Astrocyte of the spinal cord (primary cell): Measurements from ENCODE around the gene FDXR.

ENCODE experiments used
- DNase-seq: peaks from one replicate; pipeline ENCODE4 v3.0.0; 2011; ENCODE audit warnings: low read depth, low spot score
- H3K4me3 ChIP-seq: 2 replicates; pipeline ENCODE4 v1.5.1; 2011; ENCODE audit warnings: low read depth, mild to moderate bottlenecking, low read length, moderate library complexity
- in situ Hi-C: cut with HindIII; loops from 2 replicates; pipeline ENCODE4 v1.10.0; 2017; ENCODE audit warnings: low sequenced_read_pairs
- TF ChIP-seq, protein P1 (sequence below): IDR thresholded peaks from 2 replicates; pipeline ENCODE4 v1.5.1; 2012; ENCODE audit warnings: low read depth, mild to moderate bottlenecking, low read length, inconsistent platforms

The FDXR gene

DNA sequence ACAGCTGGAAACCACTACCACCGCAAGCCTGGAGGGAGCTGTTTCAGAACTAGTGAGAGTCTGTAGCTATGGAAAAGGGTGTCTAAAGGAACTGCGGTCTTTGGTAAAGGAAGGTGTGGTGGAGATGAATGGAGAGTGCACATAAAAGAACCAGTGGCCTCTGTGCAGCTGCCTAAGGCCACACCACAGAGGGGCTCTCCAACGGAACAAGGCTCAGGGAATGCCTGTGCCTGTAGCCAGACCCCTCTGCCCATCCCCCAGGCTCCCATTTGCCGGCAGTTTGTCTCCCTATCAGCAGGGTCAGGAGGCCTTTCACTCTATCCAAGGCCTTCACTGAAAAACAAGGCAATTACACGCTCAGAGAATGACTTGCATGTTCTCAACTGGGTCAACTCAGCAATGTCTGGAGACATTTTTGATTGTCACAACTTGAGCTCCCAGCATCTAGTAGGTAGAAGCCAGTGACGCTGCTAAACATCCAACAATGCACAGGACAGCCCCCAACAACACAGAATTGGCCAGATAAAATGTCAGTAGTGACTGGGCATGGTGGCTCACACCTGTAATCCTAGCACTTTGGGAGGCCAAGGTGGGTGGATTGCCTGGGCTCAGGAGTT, 3.3 kb upstream of the FDXR start:
- H3K4me3 ChIP-seq: no peak overlapping the region
- DNase-seq: no peak
- in situ Hi-C loops: no loop called here
- TF ChIP-seq, protein P1, sequence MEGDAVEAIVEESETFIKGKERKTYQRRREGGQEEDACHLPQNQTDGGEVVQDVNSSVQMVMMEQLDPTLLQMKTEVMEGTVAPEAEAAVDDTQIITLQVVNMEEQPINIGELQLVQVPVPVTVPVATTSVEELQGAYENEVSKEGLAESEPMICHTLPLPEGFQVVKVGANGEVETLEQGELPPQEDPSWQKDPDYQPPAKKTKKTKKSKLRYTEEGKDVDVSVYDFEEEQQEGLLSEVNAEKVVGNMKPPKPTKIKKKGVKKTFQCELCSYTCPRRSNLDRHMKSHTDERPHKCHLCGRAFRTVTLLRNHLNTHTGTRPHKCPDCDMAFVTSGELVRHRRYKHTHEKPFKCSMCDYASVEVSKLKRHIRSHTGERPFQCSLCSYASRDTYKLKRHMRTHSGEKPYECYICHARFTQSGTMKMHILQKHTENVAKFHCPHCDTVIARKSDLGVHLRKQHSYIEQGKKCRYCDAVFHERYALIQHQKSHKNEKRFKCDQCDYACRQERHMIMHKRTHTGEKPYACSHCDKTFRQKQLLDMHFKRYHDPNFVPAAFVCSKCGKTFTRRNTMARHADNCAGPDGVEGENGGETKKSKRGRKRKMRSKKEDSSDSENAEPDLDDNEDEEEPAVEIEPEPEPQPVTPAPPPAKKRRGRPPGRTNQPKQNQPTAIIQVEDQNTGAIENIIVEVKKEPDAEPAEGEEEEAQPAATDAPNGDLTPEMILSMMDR: no peak

- in situ Hi-C loops: no loop called here
- DNase-seq: no peak
- H3K4me3 ChIP-seq: no peak overlapping the region
- TF ChIP-seq, protein P1: no peak
Observed at GRCh38 chr17:74875155-74875976, 2.6 kb upstream of the FDXR start.

DNA sequence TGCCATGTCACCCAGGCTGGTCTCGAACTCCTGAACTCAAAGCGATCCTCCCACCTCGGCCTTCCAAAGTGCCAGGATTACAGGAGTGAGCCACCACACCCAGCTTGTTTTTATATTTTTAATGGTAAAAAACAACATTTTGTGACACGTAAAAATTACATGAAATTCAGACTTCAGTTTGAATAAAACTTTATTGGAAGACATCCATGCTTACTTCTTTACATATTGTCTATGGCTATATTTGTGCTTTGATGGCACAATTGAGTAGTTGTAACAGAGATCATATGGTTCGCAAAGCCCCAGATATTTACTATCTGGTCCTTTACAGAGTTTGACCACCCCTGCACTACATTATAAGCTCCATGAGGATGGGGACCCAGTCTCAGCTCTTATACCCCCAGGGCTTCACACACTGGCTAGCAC, 1.8 kb upstream of the FDXR start:
- TF ChIP-seq, protein P1: no peak
- no peak overlapping the region for H3K4me3 ChIP-seq
- no peak for DNase-seq
- in situ Hi-C loops: no loop called here

GRCh38 chr17:74873874-74874614, 1.2 kb upstream of the FDXR start:
- TF ChIP-seq, protein P1: no peak
- H3K4me3 ChIP-seq: peak overlapping the region; percentile 84
- DNase-seq: no peak
- in situ Hi-C loops: no loop called here

DNA sequence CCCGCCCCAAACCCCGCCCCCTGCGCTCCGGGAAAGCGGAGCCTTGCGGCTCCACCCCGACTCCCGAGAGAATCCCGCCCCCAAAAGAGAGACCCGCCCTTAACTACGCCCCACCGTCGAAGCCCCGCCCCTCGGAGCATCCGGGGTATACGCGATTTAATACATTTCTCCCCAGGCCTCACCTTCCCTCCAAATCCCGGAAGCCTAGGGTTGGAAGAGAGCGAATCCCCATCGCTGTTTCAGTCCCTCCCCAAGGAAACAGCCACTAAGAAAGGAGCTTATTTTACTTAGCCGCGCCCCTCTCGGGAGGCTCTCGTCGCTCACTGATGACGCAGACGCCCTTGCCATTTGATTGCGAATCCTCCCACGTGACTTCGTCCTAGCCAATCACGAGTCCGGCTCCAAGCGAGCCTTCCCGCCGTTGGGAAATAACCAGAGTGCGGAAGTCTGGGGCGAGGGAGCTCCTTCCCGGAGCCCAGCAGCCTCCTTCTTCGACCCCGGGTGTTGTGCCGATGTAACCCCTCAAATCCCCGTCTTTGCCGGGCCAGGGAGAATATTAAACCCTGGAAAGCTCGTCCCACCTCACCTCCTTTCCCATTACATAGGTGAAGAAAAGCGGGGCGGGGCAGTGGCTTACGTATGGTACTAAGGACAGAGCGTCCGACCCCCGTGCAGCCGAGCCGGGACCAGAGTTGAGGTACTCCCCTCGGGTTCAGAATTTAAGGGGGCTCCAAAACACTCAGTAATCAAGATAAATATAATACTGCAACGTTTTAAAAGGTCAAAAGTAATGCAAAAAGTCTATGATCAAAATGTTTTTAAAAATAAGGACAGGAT, 461 bp upstream of the FDXR start:
- peak overlapping the region; percentile 84 for H3K4me3 ChIP-seq
- in situ Hi-C loops: no loop called here
- TF ChIP-seq, protein P1: no peak
- DNase-seq: peak; percentile 100
